ENCODE measurements around the gene KLF13. TPM values are rescaled to one million over a fixed set of nuclear protein-coding genes. Genes with fewer than 3 reads are reported as not detected.

KLF13 gene
- total RNA-seq, 3 donors from 2014 or later = 26.3 to 52.2 (median 28.2) TPM

- H3K27ac ChIP-seq = no peak overlapping the region
- H3K36me3 ChIP-seq = no peaks in the 10 kb centered on the region
- TF ChIP-seq POLR2AphosphoS5 (IDR thresholded peaks at IDR 0.05) (no peak), POLR2A (IDR thresholded peaks at IDR 0.05) (no peak), CTCF (IDR thresholded peaks at IDR 0.05) (no peak)
- intact Hi-C loops (cut with DNase I; ENCODE audit: low total_unique reads) = no loop called here
- H3K4me3 ChIP-seq = no peak overlapping the region
- H3K9me3 ChIP-seq = peaks cover 0 to 8% of the 10 kb centered on the region in 2 donors
- H3K4me1 ChIP-seq = no peaks in the 10 kb centered on the region
- no peaks in the 10 kb centered on the region for H3K27me3 ChIP-seq
- DNase-seq (ENCODE audit: low spot score in 2 of 2) = no peak
Measured at GRCh38 chr15:31407376-31407775, 80.7 kb downstream of the KLF13 start.

GRCh38 chr15:31407851-31408250, 81.2 kb downstream of the KLF13 start:
- intact Hi-C loops (cut with DNase I; ENCODE audit: low total_unique reads) = no loop called here

GRCh38 chr15:31408724-31409123, 82.1 kb downstream of the KLF13 start:
- no peak for DNase-seq (ENCODE audit: low spot score in 2 of 2)
- Histone ChIP-seq H3K4me1 (no peaks in the 10 kb centered on the region), H3K9me3 (peaks cover 0 to 8% of the 10 kb centered on the region in 2 donors), H3K36me3 (no peaks in the 10 kb centered on the region), H3K27ac (no peak overlapping the region), H3K4me3 (no peak overlapping the region), H3K27me3 (no peaks in the 10 kb centered on the region)
- no peak for TF ChIP-seq POLR2A (IDR thresholded peaks at IDR 0.05)
- no peak for TF ChIP-seq POLR2AphosphoS5 (IDR thresholded peaks at IDR 0.05)
- TF ChIP-seq CTCF (IDR thresholded peaks at IDR 0.05) = no peak
- intact Hi-C loops (cut with DNase I; ENCODE audit: low total_unique reads) = no loop called here

More at GRCh38 chr15:31407851-31408250, 81.2 kb downstream of the KLF13 start:
- TF ChIP-seq POLR2AphosphoS5 (IDR thresholded peaks at IDR 0.05) (no peak), POLR2A (IDR thresholded peaks at IDR 0.05) (no peak), CTCF (IDR thresholded peaks at IDR 0.05) (no peak)
- no peak overlapping the region for H3K4me3 ChIP-seq
- H3K36me3 ChIP-seq = no peaks in the 10 kb centered on the region
- no peak overlapping the region for H3K27ac ChIP-seq
- H3K27me3 ChIP-seq = no peaks in the 10 kb centered on the region
- no peak for DNase-seq (ENCODE audit: low spot score in 2 of 2)
- no peaks in the 10 kb centered on the region for H3K4me1 ChIP-seq
- H3K9me3 ChIP-seq = peaks cover 0 to 8% of the 10 kb centered on the region in 2 donors

GRCh38 chr15:31409171-31409570, 82.5 kb downstream of the KLF13 start:
- no peaks in the 10 kb centered on the region for H3K36me3 ChIP-seq
- H3K4me3 ChIP-seq = no peak overlapping the region
- H3K27me3 ChIP-seq = no peaks in the 10 kb centered on the region
- DNase-seq (ENCODE audit: low spot score in 2 of 2) = no peak
- TF ChIP-seq POLR2A (IDR thresholded peaks at IDR 0.05) = no peak
- no peak for TF ChIP-seq CTCF (IDR thresholded peaks at IDR 0.05)
- TF ChIP-seq POLR2AphosphoS5 (IDR thresholded peaks at IDR 0.05) = no peak
- no peaks in the 10 kb centered on the region for H3K4me1 ChIP-seq
- H3K9me3 ChIP-seq = peaks cover 0 to 8% of the 10 kb centered on the region in 2 donors
- intact Hi-C loops (cut with DNase I; ENCODE audit: low total_unique reads) = no loop called here
- H3K27ac ChIP-seq = no peak overlapping the region

GRCh38 chr15:31412824-31413223, 86.2 kb downstream of the KLF13 start:
- Histone ChIP-seq H3K27ac (no peak overlapping the region), H3K4me1 (no peaks in the 10 kb centered on the region), H3K4me3 (no peak overlapping the region), H3K9me3 (peaks cover 0 to 8% of the 10 kb centered on the region in 2 donors), H3K27me3 (no peaks in the 10 kb centered on the region), H3K36me3 (no peaks in the 10 kb centered on the region)
- no peak for TF ChIP-seq POLR2A (IDR thresholded peaks at IDR 0.05)
- no peak for TF ChIP-seq POLR2AphosphoS5 (IDR thresholded peaks at IDR 0.05)
- TF ChIP-seq CTCF (IDR thresholded peaks at IDR 0.05) = no peak
- no peak for DNase-seq (ENCODE audit: low spot score in 2 of 2)
- intact Hi-C loops (cut with DNase I; ENCODE audit: low total_unique reads) = no loop called here

All from breast epithelium (tissue), 4 donors.